Neutrophil (primary cell): Measurements from ENCODE around the gene RAB5B.
A peak's percentile ranks its signal among the peaks of the same experiment; 100 is the strongest.

Source experiments
- H3K27ac ChIP-seq: fragments of 200-600 bp; sonication (generic); 2 replicates; pipeline ENCODE4 v1.5.1; 2016; ENCODE audit warnings: mild to moderate bottlenecking, moderate library complexity
- H3K27me3 ChIP-seq: fragments of 200-600 bp; sonication (generic); 2 replicates; pipeline ENCODE4 v1.6.0; 2016; ENCODE audit warnings: mild to moderate bottlenecking
- H3K36me3 ChIP-seq: fragments of 200-600 bp; sonication (generic); 2 replicates; pipeline ENCODE4 v1.5.1; 2017
- H3K4me1 ChIP-seq, 2 experiments: fragments of 200-600 bp in 1 of 2; sonication (generic) in 1 of 2; 1 replicate in 1 of 2; 2 replicates in 1 of 2; pipeline versions ENCODE4 v1.5.1 to v1.6.1; 2013 to 2016; ENCODE audit warnings: low read depth in 1 of 2, low read length in 1 of 2, mild to moderate bottlenecking in 1 of 2, moderate library complexity in 1 of 2; ENCODE audit not compliant: control insufficient read depth in 1 of 2, insufficient read depth in 1 of 2
- H3K4me3 ChIP-seq, 2 experiments: fragments of 200-600 bp in 1 of 2; sonication (generic) in 1 of 2; 1 replicate in 1 of 2; 2 replicates in 1 of 2; pipeline ENCODE4 v1.5.1; 2013 to 2016; ENCODE audit warnings: low read depth in 1 of 2, low read length in 1 of 2, mild to moderate bottlenecking in 1 of 2, moderate library complexity in 1 of 2
- H3K9me3 ChIP-seq: fragments of 200-600 bp; sonication (generic); 2 replicates; pipeline ENCODE4 v1.5.1; 2016
- TF ChIP-seq, protein P1 (sequence below): fragments of 200-600 bp; sonication (generic); IDR thresholded peaks from 2 replicates; pipeline ENCODE4 v1.5.1; 2016; ENCODE audit warnings: antibody characterized with exemption

RAB5B gene

DNA sequence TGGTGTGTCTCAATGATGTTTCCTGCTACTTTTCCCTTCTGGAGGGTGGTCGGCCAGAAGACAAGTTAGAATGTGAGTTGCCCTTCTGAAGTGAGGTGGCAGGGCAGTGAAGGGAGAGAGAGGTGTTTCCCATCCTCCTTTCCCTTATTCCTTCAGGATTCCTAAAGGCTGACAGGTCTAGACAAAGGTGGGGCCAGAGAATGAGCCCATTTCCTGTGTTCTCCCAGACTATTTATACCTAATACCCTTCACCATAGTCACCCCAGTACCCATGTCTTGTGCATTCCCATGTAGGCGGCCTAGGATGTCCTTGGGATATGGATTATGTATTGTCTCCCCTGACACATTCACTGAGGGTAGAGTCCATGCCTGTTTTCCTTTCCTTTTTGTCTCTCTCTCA is 35.9 kb upstream of the RAB5B start:
- no peaks in the 10 kb centered on the region for H3K27me3 ChIP-seq
- TF ChIP-seq, protein P1, sequence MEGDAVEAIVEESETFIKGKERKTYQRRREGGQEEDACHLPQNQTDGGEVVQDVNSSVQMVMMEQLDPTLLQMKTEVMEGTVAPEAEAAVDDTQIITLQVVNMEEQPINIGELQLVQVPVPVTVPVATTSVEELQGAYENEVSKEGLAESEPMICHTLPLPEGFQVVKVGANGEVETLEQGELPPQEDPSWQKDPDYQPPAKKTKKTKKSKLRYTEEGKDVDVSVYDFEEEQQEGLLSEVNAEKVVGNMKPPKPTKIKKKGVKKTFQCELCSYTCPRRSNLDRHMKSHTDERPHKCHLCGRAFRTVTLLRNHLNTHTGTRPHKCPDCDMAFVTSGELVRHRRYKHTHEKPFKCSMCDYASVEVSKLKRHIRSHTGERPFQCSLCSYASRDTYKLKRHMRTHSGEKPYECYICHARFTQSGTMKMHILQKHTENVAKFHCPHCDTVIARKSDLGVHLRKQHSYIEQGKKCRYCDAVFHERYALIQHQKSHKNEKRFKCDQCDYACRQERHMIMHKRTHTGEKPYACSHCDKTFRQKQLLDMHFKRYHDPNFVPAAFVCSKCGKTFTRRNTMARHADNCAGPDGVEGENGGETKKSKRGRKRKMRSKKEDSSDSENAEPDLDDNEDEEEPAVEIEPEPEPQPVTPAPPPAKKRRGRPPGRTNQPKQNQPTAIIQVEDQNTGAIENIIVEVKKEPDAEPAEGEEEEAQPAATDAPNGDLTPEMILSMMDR = no peak
- H3K36me3 ChIP-seq = peaks cover 67% of the 10 kb centered on the region
- no peaks in the 10 kb centered on the region for H3K9me3 ChIP-seq
- no peak overlapping the region for H3K27ac ChIP-seq
- H3K4me1 ChIP-seq = peaks cover 22 to 26% of the 10 kb centered on the region in 2 experiments
- H3K4me3 ChIP-seq = no peak overlapping the region

DNA sequence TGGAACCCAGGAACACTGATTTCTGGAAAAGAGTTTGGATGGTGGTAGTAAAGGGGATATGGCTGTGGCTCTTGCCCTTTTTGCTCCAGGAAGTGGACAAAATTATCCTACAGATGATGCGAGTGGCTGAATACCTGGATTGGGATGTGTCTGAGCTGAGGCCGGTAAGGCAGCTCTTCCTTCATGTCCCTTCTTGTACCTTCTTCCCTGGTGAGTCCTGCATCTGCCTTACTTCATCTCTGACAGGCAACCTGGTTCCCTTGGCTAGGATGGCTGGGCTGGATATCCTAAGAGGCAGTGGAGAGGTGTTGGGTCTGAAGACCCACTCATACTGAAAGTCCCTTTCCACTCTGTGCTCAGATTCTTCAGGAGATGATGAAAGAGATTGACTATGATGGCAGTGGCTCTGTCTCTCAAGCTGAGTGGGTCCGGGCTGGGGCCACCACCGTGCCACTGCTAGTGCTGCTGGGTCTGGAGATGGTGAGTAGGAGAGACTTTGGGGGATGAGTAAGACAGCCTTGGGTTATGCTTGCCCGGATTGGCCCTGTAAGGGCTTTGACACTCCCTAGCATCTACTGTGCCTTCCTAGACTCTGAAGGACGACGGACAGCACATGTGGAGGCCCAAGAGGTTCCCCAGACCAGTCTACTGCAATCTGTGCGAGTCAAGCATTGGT is 34.9 kb upstream of the RAB5B start:
- TF ChIP-seq, protein P1 = no peak
- no peaks in the 10 kb centered on the region for H3K9me3 ChIP-seq
- no peak overlapping the region for H3K4me3 ChIP-seq
- peak overlapping the region; percentile 61 for H3K27ac ChIP-seq
- H3K4me1 ChIP-seq = peaks cover 12 to 16% of the 10 kb centered on the region in 2 experiments
- H3K27me3 ChIP-seq = no peaks in the 10 kb centered on the region
- H3K36me3 ChIP-seq = peaks cover 77% of the 10 kb centered on the region

DNA sequence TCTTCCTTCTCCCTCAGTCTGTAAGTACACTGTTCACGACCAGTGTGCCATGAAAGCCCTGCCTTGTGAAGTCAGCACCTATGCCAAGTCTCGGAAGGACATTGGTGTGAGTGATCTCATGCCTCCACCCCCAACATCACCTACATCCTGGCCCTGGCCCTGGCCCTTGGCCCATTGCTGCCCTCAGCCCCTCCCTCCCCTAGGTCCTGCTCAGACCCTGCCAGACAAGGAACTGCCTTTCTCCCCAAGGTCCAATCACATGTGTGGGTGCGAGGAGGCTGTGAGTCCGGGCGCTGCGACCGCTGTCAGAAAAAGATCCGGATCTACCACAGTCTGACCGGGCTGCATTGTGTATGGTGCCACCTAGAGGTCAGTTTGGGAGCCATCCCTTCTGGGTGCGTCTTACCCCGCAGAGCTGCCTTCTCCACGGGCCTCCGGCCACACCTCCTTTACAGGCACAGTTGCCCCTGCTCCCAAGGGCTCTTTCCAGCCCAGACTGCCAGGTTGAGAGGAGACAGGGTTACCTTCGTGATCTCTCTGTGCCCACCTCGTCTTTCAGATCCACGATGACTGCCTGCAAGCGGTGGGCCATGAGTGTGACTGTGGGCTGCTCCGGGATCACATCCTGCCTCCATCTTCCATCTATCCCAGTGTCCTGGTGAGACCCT is 33.7 kb upstream of the RAB5B start:
- Histone ChIP-seq H3K4me1 (peaks cover 3 to 7% of the 10 kb centered on the region in 2 experiments), H3K36me3 (peaks cover 90% of the 10 kb centered on the region), H3K4me3 (no peak overlapping the region), H3K9me3 (no peaks in the 10 kb centered on the region), H3K27ac (peak overlapping the region; percentile 61), H3K27me3 (no peaks in the 10 kb centered on the region)
- TF ChIP-seq, protein P1 = peak; percentile 90

DNA sequence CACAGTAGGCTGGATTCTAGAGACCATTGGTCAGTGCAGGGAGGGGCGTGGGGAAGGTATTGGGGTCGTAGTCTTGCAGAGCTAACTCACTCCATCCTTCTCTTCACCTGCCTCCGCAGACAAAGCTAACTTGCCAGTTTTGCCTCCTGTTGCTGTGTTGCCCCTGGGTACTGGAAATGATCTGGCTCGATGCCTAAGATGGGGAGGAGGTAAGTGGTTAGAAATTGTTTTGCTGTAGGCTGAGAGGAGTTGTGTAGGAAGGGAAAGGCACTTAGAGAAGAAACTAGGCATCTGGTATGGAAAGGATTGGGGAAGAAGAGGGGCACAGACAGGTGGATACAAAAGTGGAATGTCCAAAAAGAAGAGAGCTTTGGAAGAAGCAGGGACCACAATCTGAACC is 31.8 kb upstream of the RAB5B start:
- Histone ChIP-seq H3K36me3 (peaks cover 98% of the 10 kb centered on the region), H3K27ac (no peak overlapping the region), H3K4me1 (peaks cover 3 to 7% of the 10 kb centered on the region in 2 experiments), H3K4me3 (no peak overlapping the region), H3K27me3 (no peaks in the 10 kb centered on the region), H3K9me3 (no peaks in the 10 kb centered on the region)
- TF ChIP-seq, protein P1 = no peak

DNA sequence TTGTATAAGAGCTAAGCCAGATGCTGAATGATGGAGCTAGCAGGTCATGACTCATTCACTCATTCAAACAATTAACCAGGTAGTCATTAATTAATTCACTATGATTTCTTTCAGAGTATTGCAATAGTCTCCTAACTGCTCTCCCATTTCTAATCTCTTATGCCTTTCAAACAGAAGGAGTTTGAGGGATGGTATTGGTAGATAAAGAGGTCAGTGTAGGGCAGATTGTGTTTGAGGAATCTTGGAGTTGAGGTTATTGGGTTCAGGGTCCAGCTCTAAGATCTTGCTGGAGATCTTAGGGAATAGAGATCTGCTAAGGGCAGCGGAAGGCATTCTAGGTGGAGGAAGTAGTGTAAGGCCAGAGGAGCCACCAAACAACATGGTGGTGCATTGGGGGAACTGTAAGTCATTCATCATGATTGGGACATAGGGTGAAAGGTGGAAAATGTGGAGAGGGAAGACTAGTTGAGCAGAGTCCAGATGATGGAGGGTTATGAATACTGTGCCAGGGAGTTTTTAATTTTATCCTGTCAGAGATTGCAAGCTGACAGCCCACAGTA is 31.2 kb upstream of the RAB5B start:
- H3K4me3 ChIP-seq = no peak overlapping the region
- TF ChIP-seq, protein P1 = no peak
- H3K4me1 ChIP-seq = peaks cover 3 to 7% of the 10 kb centered on the region in 2 experiments
- H3K9me3 ChIP-seq = no peaks in the 10 kb centered on the region
- H3K27ac ChIP-seq = no peak overlapping the region
- H3K27me3 ChIP-seq = no peaks in the 10 kb centered on the region
- H3K36me3 ChIP-seq = peaks cover 98% of the 10 kb centered on the region
